GM21619 (cell line): Measurements from ENCODE around the gene PWWP3B.
"Not testable (repeated sequence)": the region's sequence is repeated elsewhere in the genome, so short reads cannot be mapped to it uniquely, and the experiment has no call there.

ENCODE experiments used
- ATAC-seq: cut with Tn5 transposase; IDR thresholded peaks from one replicate; pipeline ENCODE4 v1.9.1; 2021; ENCODE audit not compliant: unreplicated experiment

The PWWP3B gene

DNA sequence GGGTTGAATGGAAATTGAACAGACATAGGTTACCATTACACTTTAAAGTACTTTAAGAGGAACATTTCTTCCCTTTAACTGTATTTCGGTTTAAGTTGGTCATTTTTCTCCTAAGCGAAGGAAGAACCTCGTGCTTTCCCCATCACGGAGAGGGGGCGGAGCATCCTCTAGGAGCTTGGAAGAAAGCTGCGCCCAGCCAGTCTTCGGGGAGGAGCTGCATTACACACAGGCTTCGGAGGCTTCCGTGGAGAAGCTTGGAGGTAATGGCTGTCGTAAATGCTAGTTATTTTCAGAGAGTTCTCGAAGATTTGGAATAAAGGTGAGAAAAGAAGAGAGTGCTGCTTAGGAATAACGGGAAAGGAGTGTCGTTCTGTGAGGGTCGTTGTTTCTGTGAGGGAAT, at the start of gene PWWP3B:
PWWP3B (plus strand) TSS at position 199 of the 400 bp plus-strand sequence. CDS start 37,128 bp downstream, outside the sequence.
- no peak for ATAC-seq

DNA sequence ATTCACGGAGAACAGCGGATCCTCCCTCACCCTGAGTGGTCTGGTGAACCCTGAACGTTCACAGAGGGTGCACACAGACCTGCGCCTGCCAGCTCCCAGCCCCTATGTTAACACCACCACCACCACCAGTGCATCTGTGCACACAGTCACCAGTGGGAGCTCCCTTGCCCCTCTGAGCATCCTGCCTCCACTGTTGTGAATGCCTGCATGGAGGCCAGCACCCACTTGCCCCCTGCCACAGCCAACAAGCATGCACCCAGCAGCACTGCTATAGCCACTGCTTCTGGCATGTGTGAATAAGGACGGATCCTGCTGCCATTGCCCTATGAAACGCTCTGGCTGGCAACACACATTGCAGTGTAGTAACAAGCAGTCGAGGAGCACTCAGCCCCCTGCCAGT, 29.1 kb upstream of the PWWP3B start:
- ATAC-seq: no peak

DNA sequence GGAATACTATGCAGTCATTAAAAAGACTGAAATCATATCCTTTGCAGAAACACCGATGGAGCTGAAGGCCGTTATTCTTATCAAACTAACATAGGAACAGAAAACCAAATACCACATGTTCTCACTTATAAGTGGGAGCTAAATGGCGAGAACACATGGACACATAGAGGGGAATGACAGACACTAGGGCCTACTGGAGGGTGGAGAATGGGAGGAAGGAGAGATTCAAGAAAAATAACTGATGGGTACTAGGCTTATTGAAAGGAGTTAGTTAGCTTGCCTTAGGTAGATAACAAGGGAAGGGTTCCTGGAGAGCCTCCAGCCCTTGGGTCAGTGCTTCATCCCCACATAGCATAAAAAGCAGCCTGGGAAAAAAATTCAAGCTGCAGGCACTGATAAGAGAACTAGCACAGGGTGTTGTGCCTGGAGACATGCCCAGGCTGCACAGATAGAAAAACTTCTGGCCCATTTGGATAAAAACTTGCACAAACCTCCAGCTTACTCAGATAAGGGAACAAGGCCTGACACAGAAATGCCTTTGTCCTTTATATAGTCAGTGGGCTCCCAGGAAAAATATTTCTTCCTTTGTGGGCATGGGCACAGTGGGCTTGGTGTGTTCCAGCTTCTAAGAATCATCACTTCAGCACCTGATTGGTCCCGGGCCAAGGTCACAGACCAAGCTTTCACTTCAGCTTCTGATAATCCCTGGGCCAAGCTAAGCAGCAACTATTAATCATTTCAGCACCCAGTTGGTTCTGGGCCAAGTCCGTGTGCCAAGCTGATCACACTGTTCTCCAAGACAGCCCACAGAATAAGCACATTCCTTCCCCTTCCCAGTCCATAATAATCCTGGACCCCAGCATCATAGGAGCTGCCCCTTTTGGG, 23.1 kb upstream of the PWWP3B start:
- no peak for ATAC-seq

DNA sequence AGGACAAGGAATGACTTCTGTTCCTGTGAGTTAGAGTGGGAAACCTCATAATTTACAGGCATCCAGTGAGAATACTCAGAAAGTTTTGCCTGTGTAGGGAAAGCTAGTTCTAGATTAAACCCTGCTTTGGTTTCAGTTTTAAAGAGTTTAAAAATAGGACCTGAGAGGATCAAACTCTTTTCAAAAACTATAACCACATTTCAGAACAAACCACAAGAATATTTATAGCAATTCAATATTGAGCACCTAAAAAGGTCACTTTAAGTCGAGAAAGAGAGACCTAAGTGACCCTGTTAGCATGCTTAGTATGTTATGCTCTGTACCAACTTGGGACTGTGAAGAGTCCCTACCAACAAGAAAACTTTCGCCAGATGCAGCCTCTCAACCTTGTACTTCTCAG, 17.4 kb upstream of the PWWP3B start:
- no peak for ATAC-seq

DNA sequence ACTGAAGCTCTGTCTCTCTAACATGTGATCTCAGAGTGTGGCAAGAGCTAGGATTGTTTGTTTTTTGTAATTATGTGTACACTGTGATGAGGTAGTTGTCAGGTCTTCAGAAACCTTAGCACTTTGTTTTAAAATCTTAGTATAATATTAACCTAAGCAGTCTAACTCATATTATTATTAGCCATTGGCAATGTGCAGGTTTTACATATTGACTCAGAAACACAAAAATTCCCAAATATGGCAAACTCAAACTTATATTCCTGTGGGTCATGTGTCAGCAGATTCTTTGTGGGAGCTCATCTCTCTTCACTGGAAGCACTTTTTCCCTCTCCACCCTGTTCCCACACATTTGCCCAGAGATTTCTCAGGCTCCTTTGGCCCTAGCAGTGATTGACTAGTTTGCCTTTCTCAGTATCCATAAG, 8.2 kb upstream of the PWWP3B start:
- no peak for ATAC-seq

DNA sequence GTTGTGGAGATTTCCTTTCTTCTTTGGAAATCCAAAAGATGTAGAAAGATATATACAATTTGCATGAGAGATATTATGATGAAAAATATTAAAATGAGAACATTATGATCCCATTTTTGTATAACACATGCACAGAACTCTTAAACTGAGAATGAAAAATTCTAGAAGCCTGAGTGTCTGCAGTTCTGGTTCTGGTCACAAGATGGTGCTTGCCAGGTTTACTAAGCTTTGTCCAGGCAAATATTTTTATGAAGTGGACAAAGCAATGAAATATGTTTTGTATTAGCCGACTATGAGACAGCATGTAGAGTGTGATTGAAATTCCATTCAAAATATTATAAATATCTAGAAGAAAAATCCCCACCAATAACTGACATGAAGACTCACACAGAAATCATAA, 2.2 kb downstream of the PWWP3B start:
- no peak for ATAC-seq

DNA sequence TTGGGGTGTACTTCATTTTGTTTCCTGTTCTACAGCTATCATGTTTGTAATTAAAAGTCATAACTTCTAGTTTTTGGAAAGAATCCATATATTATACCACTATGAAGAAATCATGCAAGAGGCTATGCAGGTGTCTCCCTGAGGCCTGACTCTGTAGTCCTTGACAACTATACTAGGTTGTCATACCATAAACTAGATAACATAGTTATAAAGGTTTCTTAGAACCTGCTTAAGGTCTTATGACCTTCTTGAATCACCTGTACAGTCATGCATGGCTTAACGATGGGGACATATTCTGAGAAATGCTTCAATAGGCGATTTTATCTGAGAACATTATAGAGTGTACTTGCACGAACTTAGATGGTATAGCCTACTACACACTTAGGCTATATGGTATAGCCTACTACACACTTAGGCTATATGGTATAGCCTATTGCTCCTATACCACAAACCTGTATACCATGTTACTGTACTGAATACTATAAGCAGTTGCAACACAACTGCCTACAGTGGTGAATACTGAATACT, 3.3 kb downstream of the PWWP3B start:
- no peak for ATAC-seq

DNA sequence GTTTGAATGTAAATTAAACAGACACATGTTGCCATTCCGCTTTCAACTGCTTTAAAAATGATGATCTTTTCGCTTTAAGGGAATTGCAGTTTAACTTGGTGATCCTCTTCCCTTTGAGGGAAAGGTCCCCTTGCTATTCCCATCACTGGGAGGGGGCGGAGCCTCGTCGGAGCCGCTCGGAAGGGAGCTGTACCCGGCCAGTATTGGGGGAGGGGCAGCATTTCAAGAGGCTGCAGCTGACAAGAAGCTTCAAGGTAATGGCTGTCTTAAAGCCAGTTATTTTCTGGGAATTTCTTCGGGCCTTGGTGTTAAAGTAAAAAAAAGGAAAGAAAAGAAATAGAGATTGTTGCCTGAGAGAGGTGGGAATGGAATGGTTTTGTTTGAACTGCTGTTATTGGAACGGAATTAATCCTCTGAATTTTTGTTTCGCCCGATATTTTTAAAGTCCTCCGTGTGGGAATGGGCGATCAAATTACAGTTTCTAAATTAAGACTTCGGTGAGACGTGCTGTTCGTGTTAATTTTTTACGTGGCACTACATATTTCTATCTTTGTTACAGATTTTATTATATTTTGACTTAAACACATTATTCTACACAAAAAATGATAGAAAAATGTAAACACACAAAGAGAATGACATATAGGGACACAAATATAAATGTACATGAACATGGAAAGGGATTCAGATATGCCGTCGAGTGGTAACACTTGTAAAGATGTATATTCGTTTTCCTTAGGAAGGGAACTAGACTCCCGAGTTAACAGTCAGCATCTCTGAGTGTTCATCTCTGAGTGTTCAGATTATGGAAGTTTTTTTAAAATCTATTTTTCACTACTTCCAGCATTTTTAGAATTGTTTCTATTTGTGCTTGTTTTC, 9.2 kb downstream of the PWWP3B start:
- ATAC-seq: no peak

DNA sequence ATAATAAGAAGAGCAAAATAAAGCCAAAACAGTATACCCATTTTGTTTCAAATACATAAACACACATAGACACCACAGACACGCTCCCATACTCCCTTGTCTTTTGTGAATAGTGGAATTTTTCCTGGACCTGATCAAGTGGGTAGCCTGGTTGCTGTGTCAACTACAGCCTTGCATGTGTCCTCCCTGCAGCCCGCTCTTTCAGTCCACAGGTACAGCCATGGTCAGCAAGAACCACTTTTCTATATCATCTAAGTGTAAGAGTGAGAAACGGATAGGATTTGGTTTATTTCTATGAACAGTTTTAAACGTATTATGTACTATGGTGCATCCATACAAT, 9.8 kb downstream of the PWWP3B start:
- ATAC-seq: no peak

DNA sequence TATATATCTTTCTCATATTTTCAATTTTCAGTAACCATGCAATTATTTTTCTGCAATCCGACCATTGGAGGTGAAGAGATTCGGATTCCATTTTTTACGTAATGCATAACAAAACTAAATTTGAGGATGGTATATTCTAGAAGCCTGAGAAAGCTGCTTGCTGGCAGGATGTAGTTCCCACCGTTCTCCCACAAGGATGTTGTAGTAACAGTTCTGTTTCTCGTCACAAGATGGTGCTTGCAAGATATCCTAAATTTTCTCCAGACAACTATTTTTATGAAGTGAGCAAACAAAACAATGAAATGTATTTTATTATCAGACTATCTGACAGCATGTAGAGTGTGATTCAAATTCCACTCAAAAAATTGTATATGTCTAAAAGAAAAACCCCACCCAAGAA, 10.7 kb downstream of the PWWP3B start:
- no peak for ATAC-seq

DNA sequence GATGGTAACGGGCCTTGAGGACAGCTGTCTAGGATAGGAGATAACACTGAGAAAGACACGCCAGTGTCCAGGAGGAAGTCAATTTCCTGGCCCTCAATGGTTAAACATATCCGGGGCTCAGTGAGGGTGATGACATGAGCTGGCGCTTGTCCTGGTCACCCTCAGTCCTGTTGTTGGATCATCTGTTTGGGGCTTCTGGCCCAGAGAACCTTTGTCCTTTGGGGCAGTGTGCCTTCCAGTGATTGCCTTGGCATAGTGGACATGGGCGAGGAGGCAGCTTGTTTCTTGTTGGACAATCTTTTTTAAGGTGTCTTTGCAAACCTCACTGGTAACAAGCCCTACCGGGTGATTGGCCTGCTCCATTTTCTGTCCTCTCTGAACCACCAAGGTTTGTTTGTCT, 15.6 kb downstream of the PWWP3B start:
- ATAC-seq: not testable (repeated sequence)

DNA sequence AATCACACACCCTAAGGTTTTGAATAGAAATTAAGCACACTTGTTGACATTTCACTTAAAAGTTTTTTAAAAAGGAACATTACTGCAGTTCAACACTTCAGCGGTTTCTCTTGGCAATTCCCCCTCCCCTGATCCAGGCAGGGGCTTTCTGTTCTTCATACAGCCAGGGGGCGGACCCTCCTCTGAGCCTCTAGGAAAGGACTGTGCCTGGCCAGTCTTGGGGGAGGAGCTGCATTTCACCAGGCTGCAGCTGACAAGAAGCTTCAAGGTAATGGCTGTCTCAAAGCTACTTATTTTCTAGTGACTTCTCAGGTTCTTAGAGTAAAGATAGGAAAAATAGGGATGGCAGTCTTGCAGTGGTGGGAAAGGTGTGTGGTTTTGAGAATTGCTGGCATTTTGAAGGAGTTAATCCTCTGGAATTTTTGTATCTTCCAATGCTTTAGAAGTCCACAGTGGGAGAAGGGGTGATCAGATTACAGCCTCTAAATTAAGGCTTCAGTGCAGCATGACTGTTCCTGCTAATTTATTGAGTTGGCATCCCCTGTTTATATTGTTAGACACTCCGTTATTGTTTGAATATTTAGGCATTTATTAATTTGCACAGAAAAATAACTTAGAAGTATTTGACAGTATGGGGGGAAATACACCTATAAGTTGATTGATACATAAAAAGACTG, 33.5 kb downstream of the PWWP3B start:
- ATAC-seq: no peak

DNA sequence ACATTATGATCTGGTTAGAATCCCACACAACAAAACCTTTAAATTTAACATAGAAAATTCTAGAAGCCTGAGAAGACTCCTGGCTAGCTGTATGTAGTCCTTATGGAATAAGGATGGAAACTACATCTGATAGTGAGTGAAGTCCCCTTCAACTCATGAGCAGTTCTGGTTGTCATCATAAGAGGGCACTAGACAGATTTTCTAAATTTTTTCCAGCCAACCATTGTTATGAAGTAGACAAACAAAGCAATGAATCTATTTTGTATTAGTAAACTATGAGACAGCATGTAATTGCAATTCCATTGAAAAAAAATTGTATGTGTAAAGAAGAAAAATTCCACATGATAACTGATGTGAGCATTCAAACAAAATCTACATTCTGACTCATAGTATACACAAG, 35.2 kb downstream of the PWWP3B start:
- no peak for ATAC-seq

DNA sequence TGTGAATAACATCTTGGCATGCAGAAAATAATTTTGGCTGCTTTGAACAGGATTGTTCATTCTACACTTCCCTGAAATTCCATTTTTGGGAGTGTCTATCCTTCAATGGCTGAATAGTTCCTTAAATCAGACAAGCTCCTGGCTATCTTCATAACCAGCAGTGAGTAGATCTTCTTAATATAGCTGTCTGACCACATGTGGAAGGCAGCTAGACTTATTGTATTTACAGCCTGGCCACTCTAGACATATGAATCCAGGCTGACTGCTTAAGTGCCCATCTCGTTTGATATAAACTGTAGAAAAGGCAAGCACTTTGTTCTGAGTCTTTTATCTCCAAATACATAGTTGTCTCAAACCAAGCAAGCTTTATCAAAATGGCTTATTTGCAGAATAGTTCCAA, 40.0 kb downstream of the PWWP3B start:
- no peak for ATAC-seq
